Activated CD4-positive, alpha-beta T cell treated with anti-CD3 and anti-CD28 coated beads, Interleukin-2, amount 10 ng/mL, durations not matched to agents 7 days and 5 days (primary cell): Measurements from ENCODE around the gene IFT74. TPM values are rescaled to one million over a fixed set of nuclear protein-coding genes. Genes with fewer than 3 reads are reported as not detected.
A peak's percentile ranks its signal among the peaks of the same experiment; 100 is the strongest.

Experiments
- CTCF ChIA-PET: fragments of 350-600 bp; sonication (Branson Sonifier 250); formaldehyde crosslinking; loops from one replicate; lab custom pipeline; 2021; ENCODE audit warnings: antibody characterized with exemption; lab: Charles Lee
- POLR2A ChIA-PET: fragments of 350-600 bp; sonication (Branson Sonifier 250); formaldehyde crosslinking; loops from one replicate; lab custom pipeline; 2021; ENCODE audit warnings: antibody characterized with exemption; lab: Charles Lee
- DNase-seq: peaks from one replicate; pipeline ENCODE4 v3.0.0-alpha.2; 2020
- H3K27ac Mint-ChIP-seq: one replicate; pipeline ENCODE4 v1.8.0; 2021; ENCODE audit warnings: mild to moderate bottlenecking, moderate library complexity, mixed read lengths
- H3K27me3 Mint-ChIP-seq: one replicate; pipeline ENCODE4 v1.8.0; 2021; ENCODE audit warnings: mixed read lengths
- H3K36me3 Mint-ChIP-seq: one replicate; pipeline ENCODE4 v1.8.0; 2021; ENCODE audit warnings: low read depth, mixed read lengths
- H3K4me1 Mint-ChIP-seq: one replicate; pipeline ENCODE4 v1.8.0; 2021; ENCODE audit warnings: mixed read lengths
- H3K4me3 Mint-ChIP-seq: one replicate; pipeline ENCODE4 v1.8.0; 2021; ENCODE audit warnings: mild to moderate bottlenecking, moderate library complexity, mixed read lengths
- H3K9me3 Mint-ChIP-seq: one replicate; pipeline ENCODE4 v1.8.0; 2021; ENCODE audit warnings: mixed read lengths
- total RNA-seq, 2 experiments: library from RNA; stranded (reverse); gene quantifications; one replicate each; pipeline ENCODE4 v1.2.3, GENCODE V29; 2021

IFT74 gene
- total RNA-seq = 1 to 10 TPM; 7.2 to 7.7 TPM

DNA sequence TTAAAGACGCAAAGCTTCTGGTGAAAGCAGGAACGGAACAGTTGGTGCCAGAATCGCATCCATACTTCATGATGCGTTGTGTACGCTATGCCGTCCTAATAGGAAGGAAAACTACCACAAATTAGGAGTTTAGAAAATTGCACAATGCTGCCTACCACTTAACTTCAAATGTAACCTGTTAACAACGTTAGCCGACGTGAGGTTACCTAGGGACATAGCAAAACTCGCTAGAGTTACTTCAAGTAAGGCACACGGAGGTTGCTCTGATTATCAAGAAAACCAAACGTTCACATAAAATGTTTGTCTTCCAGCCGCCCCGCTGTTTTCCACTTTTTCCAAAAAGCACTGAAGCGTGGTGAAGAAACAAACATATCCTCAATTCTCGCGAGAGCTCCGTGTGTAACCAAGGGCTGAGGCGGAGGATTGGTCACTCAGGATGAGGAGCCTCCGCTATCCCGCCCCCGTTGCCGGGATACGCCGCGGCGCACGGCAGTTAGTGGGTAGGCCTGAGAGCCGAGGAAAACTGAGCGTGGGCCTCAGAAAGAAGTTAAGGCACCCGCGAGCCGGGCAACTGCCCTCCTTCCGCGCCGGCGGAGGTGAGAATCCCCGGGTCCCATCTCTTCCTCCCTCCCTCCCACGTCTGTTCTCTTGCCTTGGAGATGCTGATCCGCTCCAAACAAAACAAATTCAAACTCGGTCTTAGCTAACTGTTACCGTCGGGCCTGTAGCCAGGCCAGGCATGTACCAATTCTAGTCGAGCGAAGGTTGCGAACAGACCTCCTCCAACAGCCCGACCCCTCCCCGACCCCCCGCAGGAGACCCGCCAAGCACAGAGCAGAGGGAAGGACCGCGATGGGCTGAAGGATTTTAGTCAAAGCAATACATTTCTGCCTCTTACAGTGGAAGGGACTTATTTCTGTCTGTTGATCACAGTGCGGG, at the start of gene IFT74:
TSS of gene IFT74 (plus strand) at position 492 of the 939 bp plus-strand sequence. CDS start 5,556 bp downstream, outside the sequence.
- H3K27ac Mint-ChIP-seq = peak within 1 kb of the TSS; percentile 94
- H3K4me1 Mint-ChIP-seq = peaks cover 38% of the 10 kb centered on the region
- DNase-seq = peak; percentile 97
- no peaks in the 10 kb centered on the region for H3K9me3 Mint-ChIP-seq
- H3K27me3 Mint-ChIP-seq = no peaks in the 10 kb centered on the region
- peak within 1 kb of the TSS; percentile 87 for H3K4me3 Mint-ChIP-seq
- ChIA-PET CTCF (interaction anchor here (0.6 to 1.4 kb wide), 3 partner anchors 25 to 588 kb away, joined by 3 to 4 read pairs (median 3); no protein-coding TSS in a partner anchor), POLR2A (interaction anchor here (1.7 kb wide), 1 partner anchor 9 kb away, joined by 9 read pairs; the partner anchor contains the start of gene PLAA)
- no peaks in the 10 kb centered on the region for H3K36me3 Mint-ChIP-seq

DNA sequence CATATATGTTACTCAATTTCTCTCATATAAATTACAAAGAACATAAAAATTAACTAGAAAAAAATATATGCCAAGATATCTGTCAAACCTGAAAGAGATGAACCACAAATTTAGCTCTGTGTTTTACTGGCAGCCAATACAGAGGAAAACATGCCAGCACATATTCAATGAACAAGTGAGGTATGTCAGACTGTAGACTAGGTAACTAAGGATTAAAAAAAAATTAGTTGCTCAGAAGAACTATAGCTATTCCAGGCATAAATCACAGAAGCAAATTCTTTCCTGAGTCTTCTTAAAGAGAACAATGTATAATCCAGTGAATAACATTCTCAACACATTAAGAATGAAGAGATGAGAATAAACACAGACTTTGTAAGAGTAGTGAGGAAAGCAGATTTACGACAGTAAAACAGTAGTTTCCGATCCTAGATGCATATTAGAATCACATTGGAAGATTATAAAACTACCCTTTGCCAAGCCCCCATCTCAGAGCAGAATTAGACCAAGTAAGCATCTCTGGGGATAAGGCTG, 43.0 kb upstream of the IFT74 start:
- ChIA-PET CTCF (interaction anchor here (1.1 to 1.5 kb wide), 2 partner anchors 16 to 17 kb away, joined by 6 to 7 read pairs; no protein-coding TSS in a partner anchor), POLR2A (no interaction called here)
- H3K27ac Mint-ChIP-seq = no peak overlapping the region
- H3K27me3 Mint-ChIP-seq = no peaks in the 10 kb centered on the region
- H3K4me3 Mint-ChIP-seq = no peak overlapping the region
- no peaks in the 10 kb centered on the region for H3K9me3 Mint-ChIP-seq
- no peaks in the 10 kb centered on the region for H3K4me1 Mint-ChIP-seq
- no peak for DNase-seq
- H3K36me3 Mint-ChIP-seq = peaks cover 40% of the 10 kb centered on the region

DNA sequence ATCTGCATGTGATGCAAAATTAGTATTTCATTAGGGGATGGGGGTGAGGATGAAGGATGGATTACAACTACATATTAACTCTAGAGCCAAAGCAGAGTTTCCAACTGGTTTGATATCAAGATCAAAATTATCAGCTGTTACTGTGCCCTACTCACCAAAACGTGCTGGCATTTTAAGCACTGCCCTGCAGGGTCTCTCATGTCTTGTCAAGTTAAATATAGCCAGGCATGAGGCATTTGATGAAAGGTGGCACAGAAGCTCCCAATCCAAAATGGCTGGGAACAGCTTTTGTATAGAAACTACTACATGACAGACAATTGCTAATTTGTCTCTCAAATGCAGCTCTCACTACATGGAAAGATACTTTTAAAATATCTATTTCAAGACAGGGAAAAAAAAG, 36.5 kb upstream of the IFT74 start:
- H3K27ac Mint-ChIP-seq = no peak overlapping the region
- no peaks in the 10 kb centered on the region for H3K4me1 Mint-ChIP-seq
- ChIA-PET POLR2A (no interaction called here), CTCF (interaction anchor here (0.6 to 1.0 kb wide), 2 partner anchors 23 to 49 kb away, joined by 3 read pairs; no protein-coding TSS in a partner anchor)
- no peak for DNase-seq
- peaks cover 62% of the 10 kb centered on the region for H3K36me3 Mint-ChIP-seq
- H3K27me3 Mint-ChIP-seq = no peaks in the 10 kb centered on the region
- no peak overlapping the region for H3K4me3 Mint-ChIP-seq
- H3K9me3 Mint-ChIP-seq = no peaks in the 10 kb centered on the region

GRCh38 chr9:26925609-26926008, 30.6 kb upstream of the IFT74 start:
- H3K27ac Mint-ChIP-seq = no peak overlapping the region
- no peaks in the 10 kb centered on the region for H3K27me3 Mint-ChIP-seq
- H3K4me1 Mint-ChIP-seq = no peaks in the 10 kb centered on the region
- no peak for DNase-seq
- ChIA-PET POLR2A (no interaction called here), CTCF (no interaction called here)
- no peaks in the 10 kb centered on the region for H3K9me3 Mint-ChIP-seq
- peaks cover 48% of the 10 kb centered on the region for H3K36me3 Mint-ChIP-seq
- H3K4me3 Mint-ChIP-seq = no peak overlapping the region

DNA sequence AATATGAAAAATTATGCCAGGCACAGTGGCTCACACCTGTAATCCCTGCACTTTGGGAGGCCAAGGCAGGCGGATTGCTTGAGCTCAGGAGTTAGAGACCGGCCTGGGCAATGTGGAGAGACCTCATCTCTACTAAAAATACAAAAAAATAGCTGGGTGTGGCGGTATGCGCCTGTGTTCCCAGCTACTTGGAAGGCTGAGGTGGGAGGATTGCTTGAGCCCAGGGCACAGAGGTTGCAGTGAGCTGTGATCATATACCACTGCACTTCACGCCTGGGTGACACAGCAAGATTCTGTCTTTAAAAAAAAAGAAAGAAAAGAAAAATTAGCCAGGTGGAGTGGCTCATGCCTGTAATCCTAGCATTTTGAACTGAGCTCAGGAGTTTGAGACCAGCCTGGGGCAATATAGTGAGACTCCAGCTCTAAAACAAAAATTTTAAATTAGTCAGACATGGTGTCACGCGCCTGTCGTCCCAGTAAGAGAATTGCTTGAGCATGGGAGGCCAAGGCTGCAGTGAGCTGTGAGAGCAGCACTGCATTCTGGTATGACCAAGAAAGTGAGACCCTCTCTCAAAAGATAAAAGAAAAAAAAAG, 27.2 kb upstream of the IFT74 start:
- DNase-seq = no peak
- Mint-ChIP-seq H3K27me3 (no peaks in the 10 kb centered on the region), H3K36me3 (peaks cover 38% of the 10 kb centered on the region), H3K27ac (no peak overlapping the region), H3K4me3 (no peak overlapping the region), H3K9me3 (no peaks in the 10 kb centered on the region), H3K4me1 (no peaks in the 10 kb centered on the region)
- ChIA-PET CTCF (interaction anchor here (1.0 to 2.3 kb wide), 6 partner anchors 10 to 20 kb away, joined by 3 to 7 read pairs (median 3); no protein-coding TSS in a partner anchor), POLR2A (interaction anchor here (0.6 kb wide), 1 partner anchor 46 kb away, joined by 3 read pairs; no protein-coding TSS in a partner anchor)

GRCh38 chr9:26935847-26936246, 20.4 kb upstream of the IFT74 start:
- Mint-ChIP-seq H3K4me1 (peaks cover 29% of the 10 kb centered on the region), H3K9me3 (peaks cover 3% of the 10 kb centered on the region), H3K27me3 (no peaks in the 10 kb centered on the region), H3K36me3 (peaks cover 37% of the 10 kb centered on the region), H3K27ac (no peak overlapping the region), H3K4me3 (no peak overlapping the region)
- POLR2A ChIA-PET = no interaction called here
- DNase-seq = no peak
- CTCF ChIA-PET = interaction anchor here (1.2 kb wide), 1 partner anchor 13 kb away, joined by 3 read pairs; no protein-coding TSS in a partner anchor

DNA sequence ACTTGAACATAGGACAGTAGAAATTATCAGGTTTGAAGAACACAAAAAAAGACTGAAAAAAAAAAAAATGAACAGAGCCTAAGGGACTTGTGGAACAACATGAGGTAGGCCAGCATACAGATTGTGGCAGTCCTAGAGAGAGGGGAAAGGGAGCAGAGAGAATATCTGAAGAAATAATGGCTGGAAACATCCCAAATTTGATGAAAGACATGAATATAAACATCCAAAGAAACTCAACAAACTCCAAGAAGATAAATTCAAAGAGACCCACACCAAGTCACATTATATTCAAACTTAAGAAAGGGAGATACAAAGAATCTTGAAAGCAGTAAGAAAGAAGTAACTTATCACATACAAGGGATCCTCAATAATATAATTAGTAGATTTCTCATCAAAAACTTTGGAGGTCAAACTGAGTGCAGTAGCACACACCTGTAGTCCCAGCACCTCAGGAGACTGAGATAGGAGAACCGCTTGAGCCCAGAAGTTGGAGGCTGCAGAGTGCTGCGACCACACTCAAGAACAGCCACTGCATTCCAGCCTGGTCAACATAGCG, 18.3 kb upstream of the IFT74 start:
- no peak overlapping the region for H3K4me3 Mint-ChIP-seq
- ChIA-PET CTCF (interaction anchor here (0.7 to 0.9 kb wide), 2 partner anchors 9 to 44 kb away, joined by 3 to 4 read pairs; no protein-coding TSS in a partner anchor), POLR2A (no interaction called here)
- peaks cover 42% of the 10 kb centered on the region for H3K4me1 Mint-ChIP-seq
- peaks cover 37% of the 10 kb centered on the region for H3K36me3 Mint-ChIP-seq
- peaks cover 3% of the 10 kb centered on the region for H3K9me3 Mint-ChIP-seq
- DNase-seq = no peak
- no peaks in the 10 kb centered on the region for H3K27me3 Mint-ChIP-seq
- no peak overlapping the region for H3K27ac Mint-ChIP-seq

GRCh38 chr9:26939955-26940711, 16.1 kb upstream of the IFT74 start:
- H3K9me3 Mint-ChIP-seq = peaks cover 3% of the 10 kb centered on the region
- no peak overlapping the region for H3K4me3 Mint-ChIP-seq
- DNase-seq = no peak
- peaks cover 53% of the 10 kb centered on the region for H3K36me3 Mint-ChIP-seq
- no peaks in the 10 kb centered on the region for H3K27me3 Mint-ChIP-seq
- ChIA-PET CTCF (no interaction called here), POLR2A (no interaction called here)
- H3K27ac Mint-ChIP-seq = peak overlapping the region; percentile 63
- H3K4me1 Mint-ChIP-seq = peaks cover 59% of the 10 kb centered on the region

- DNase-seq = no peak
- Mint-ChIP-seq H3K4me1 (peaks cover 66% of the 10 kb centered on the region), H3K27ac (peak overlapping the region; percentile 63), H3K4me3 (no peak overlapping the region), H3K27me3 (no peaks in the 10 kb centered on the region), H3K9me3 (peaks cover 3% of the 10 kb centered on the region), H3K36me3 (peaks cover 58% of the 10 kb centered on the region)
- ChIA-PET CTCF (no interaction called here), POLR2A (no interaction called here)
These were observed 15.4 kb upstream of the IFT74 start for GRCh38 chr9:26940779-26941178.

DNA sequence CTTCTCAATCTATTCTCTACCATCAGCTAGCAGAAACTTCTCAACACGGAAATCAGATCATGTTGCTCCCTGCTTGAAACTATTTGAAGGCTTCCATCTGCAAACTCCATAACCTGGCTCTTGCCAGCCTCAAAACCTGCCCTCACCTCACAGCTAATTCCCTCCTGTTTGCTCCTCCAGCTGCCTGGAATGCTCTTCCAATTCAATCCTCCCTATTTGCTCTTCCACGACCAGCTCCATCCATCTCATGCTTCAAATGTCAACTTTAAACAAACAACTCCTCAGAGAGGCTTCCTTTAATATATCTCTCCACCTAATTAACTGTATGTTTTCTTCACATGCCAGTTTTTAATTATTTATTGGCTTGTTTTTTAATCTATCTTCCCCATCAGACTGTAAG, 10.6 kb upstream of the IFT74 start:
- CTCF ChIA-PET = no interaction called here

DNA sequence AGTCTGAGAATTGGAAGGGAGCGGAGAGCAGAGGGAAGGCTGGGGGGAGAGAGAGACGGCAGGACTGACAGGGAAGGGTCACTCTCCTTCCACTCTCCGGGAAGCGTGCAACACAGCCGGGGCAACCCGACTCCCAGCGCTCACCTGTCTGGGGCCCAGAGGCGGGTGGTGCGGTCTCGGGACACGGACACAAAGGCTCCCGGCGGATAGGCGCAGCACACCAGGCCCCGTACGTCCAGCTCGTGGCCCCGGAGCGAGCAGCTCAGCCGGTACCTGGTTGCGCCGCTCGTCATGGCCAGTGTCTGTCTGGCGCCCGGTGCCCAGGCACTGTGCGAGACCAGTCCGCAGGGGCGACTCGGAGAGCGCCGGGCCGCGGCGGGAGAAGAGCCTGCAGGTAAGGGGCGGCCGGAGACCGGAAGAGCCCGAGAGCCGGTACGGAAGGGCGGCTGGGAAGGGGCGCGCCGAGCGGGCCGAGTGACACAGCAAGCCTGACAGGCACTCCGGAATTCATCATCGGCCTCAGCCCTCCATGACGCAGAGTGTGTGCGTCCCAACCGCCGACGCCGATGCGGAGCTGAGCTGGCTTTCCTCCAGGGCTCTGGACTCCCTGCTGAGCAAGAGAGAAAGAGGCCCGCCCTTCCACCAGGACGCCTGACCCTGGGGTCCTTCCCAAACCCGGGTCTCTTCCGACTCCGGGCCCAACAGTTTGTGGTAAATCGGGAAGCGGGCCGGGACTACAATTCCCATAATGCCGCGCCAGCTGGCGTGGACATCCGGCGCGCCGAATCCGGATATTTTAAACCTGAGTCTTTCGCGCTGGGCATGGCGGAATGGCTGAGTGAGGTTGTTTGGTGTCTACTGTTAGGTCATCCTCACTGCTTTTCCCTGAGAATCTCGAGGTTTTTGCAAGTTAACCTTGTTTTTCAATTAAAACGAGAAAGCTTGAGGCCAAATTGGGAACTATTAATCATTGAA, 9.2 kb upstream of the IFT74 start, which contains the start of gene PLAA:
TSS of gene PLAA (minus strand) at position 490 of the 975 bp plus-strand sequence. CDS start at position 293, 197 bp downstream.
- POLR2A ChIA-PET = interaction anchor here (0.5 to 2.5 kb wide), 2 partner anchors 9 to 612 kb away, joined by 3 to 9 read pairs; partner anchors contain the start of gene IFT74
- Mint-ChIP-seq H3K4me3 (peak within 1 kb of the TSS; percentile 84), H3K9me3 (no peaks in the 10 kb centered on the region), H3K36me3 (peaks cover 28% of the 10 kb centered on the region), H3K27me3 (no peaks in the 10 kb centered on the region), H3K4me1 (peaks cover 43% of the 10 kb centered on the region), H3K27ac (peak within 1 kb of the TSS; percentile 98)
- DNase-seq = peak; percentile 89
- CTCF ChIA-PET = interaction anchor here (0.9 to 1.2 kb wide), 4 partner anchors 11 to 54 kb away, joined by 3 to 4 read pairs (median 3); partner anchors contain the start of gene CAAP1

More for the DNA sequence above, 10.6 kb upstream of the IFT74 start:
- Mint-ChIP-seq H3K9me3 (no peaks in the 10 kb centered on the region), H3K4me1 (peaks cover 54% of the 10 kb centered on the region), H3K36me3 (peaks cover 37% of the 10 kb centered on the region), H3K27ac (peak overlapping the region; percentile 98), H3K4me3 (peak overlapping the region; percentile 84), H3K27me3 (no peaks in the 10 kb centered on the region)
- POLR2A ChIA-PET = interaction anchor here (2.5 kb wide), 1 partner anchor 10 kb away, joined by 9 read pairs; the partner anchor contains the start of gene IFT74
- no peak for DNase-seq
